K562 (cell line): ENCODE measurements around the gene SPON1. TPM values are rescaled to one million over a fixed set of nuclear protein-coding genes. Genes with fewer than 3 reads are reported as not detected.

Experiments used
- ATAC-seq: fragments of 200-7000 bp; cut with Tn5 transposase; 3 replicates; pipeline ENCODE4 v1.9.1; 2020; ENCODE audit warnings: moderate library complexity
- BruUV-seq: library from RNA; stranded (reverse); fragments of 400-500 nt; replicated peaks from 2 replicates; lab custom pipeline; 2021; lab: Mats Ljungman, UMichigan
- CTCF ChIA-PET: fragments of 300-600 bp; formaldehyde crosslinking; extraction: SDS; loops from one replicate; lab custom pipeline; 2021; ENCODE audit warnings: low intra/inter-chr PET ratio; lab: Yijun Ruan, JAX
- POLR2A ChIA-PET: fragments of 300-600, 350-650 bp; sonication (Branson Sonifier 250); formaldehyde crosslinking; extraction: SDS; loops from one replicate; lab custom pipeline; 2021; ENCODE audit warnings: antibody characterized with exemption, inconsistent platforms; lab: Yijun Ruan, JAX
- DNase-seq, 4 experiments: peaks; one replicate each; pipeline versions ENCODE4 v3.0.0 to v3.0.0-alpha.2; 2011 to 2018; ENCODE audit warnings: low spot score in 3 of 4, mixed read lengths in 3 of 4; ENCODE audit errors: extremely low read depth in 1 of 4
- FAIRE-seq: peaks from 2 replicates; lab custom pipeline; 2011; peaks lifted over from hg19 to GRCh38; lab: Jason Lieb, UNC
- H2AFZ ChIP-seq: 2 replicates; pipeline ENCODE4 v1.6.0; 2011; ENCODE audit warnings: low read depth, low read length, control low read depth, inconsistent platforms
- H3K27ac ChIP-seq: fragments of 200-600 bp; 3 replicates; pipeline ENCODE4 v1.8.0; 2011; ENCODE audit warnings: low read depth, mild to moderate bottlenecking, control low read depth, inconsistent platforms, low read length, moderate library complexity, mixed read lengths; ENCODE audit errors: extremely low read depth
- H3K27me3 ChIP-seq, 2 experiments: fragments of 300-600 bp in 1 of 2; 2 replicates in 1 of 2; 3 replicates in 1 of 2; pipeline versions ENCODE4 v1.6.0 to v1.8.0; 2011; ENCODE audit warnings: inconsistent platforms in 2 of 2, low read length in 2 of 2, mild to moderate bottlenecking in 1 of 2, mixed read lengths in 1 of 2, moderate library complexity in 1 of 2; ENCODE audit not compliant: control insufficient read depth in 2 of 2, insufficient read depth in 2 of 2
- H3K36me3 ChIP-seq: fragments of 300-600 bp; 3 replicates; pipeline ENCODE4 v1.8.0; 2011; ENCODE audit warnings: mild to moderate bottlenecking, low read length, inconsistent platforms; ENCODE audit not compliant: control insufficient read depth, insufficient read depth
- H3K4me1 ChIP-seq, 2 experiments: fragments of 200-600 bp in 1 of 2; replicated peaks in 1 of 2; 2 replicates in 1 of 2; 3 replicates in 1 of 2; pipeline versions ENCODE4 v1.5.1 to v1.8.0; 2011; ENCODE audit warnings: inconsistent platforms in 2 of 2, low read length in 2 of 2, mild to moderate bottlenecking in 1 of 2, mixed read lengths in 1 of 2, moderate library complexity in 1 of 2; ENCODE audit not compliant: control insufficient read depth in 2 of 2, insufficient read depth in 2 of 2
- H3K4me2 ChIP-seq: 2 replicates; pipeline ENCODE4 v1.6.1; 2011; ENCODE audit warnings: low read length, control low read depth, inconsistent platforms, mixed read lengths; ENCODE audit not compliant: insufficient read depth
- H3K4me3 ChIP-seq: fragments of 200-600 bp; sonication (generic), shearing (Covaris generic); 2 replicates; pipeline ENCODE4 v1.5.1; 2016; ENCODE audit warnings: control low read depth, inconsistent platforms
- H3K79me2 ChIP-seq: fragments of 200-600 bp; 3 replicates; pipeline ENCODE4 v1.8.0; 2011; ENCODE audit warnings: low read length, inconsistent platforms; ENCODE audit not compliant: control insufficient read depth, insufficient read depth
- H3K9ac ChIP-seq, 2 experiments: 2 replicates each; pipeline versions ENCODE4 v1.6.0 to v1.6.1; 2011; ENCODE audit warnings: low read depth in 2 of 2, low read length in 2 of 2, control low read depth in 1 of 2, inconsistent platforms in 1 of 2, mild to moderate bottlenecking in 1 of 2, mixed read lengths in 1 of 2; ENCODE audit not compliant: insufficient read depth in 1 of 2
- H3K9me1 ChIP-seq: one replicate; pipeline ENCODE4 v1.6.0; 2011; ENCODE audit warnings: inconsistent platforms, mild to moderate bottlenecking, low read length, moderate library complexity; ENCODE audit not compliant: control insufficient read depth, insufficient read depth
- H3K9me3 ChIP-seq: replicated peaks from 2 replicates; pipeline ENCODE4 v1.5.1; 2011; ENCODE audit warnings: low read depth, low read length, inconsistent platforms; ENCODE audit not compliant: control insufficient read depth, insufficient read depth
- H4K20me1 ChIP-seq: replicated peaks from 2 replicates; pipeline ENCODE4 v1.6.1; 2011; ENCODE audit warnings: low read length, inconsistent platforms, mixed read lengths; ENCODE audit not compliant: control insufficient read depth, insufficient read depth
- HOXB6 ChIP-seq: fragments of 250-450 bp; sonication (Bioruptor Pico); IDR thresholded peaks from 2 replicates; pipeline ENCODE4 v1.5.1; 2022; ENCODE audit warnings: mild to moderate bottlenecking, borderline replicate concordance
- MBD2 ChIP-seq: sonication (generic); IDR thresholded peaks from 2 replicates; pipeline ENCODE4 v1.6.1; 2016; ENCODE audit warnings: low read depth, borderline replicate concordance
- PYGO2 ChIP-seq: fragments of 450-650 bp; IDR thresholded peaks from 2 replicates; pipeline ENCODE4 v1.6.1; 2016; ENCODE audit warnings: mild to moderate bottlenecking, missing genetic modification characterization, moderate library complexity, missing compliant biosample characterization
- SMAD2 ChIP-seq: fragments of 150-350 bp; IDR thresholded peaks from 2 replicates; pipeline ENCODE4 v1.6.1; 2014; ENCODE audit warnings: low read depth, mild to moderate bottlenecking, low read length
- ZBTB17 ChIP-seq: fragments of 450-650 bp; formaldehyde crosslinking; IDR thresholded peaks from 2 replicates; pipeline ENCODE4 v1.4.0; 2020; ENCODE audit warnings: mild to moderate bottlenecking
- ZNF583 ChIP-seq: fragments of 250-450 bp; sonication (Bioruptor Pico); IDR thresholded peaks from 2 replicates; pipeline ENCODE4 v1.4.0; 2020
- ZNF668 ChIP-seq: fragments of 250-450 bp; sonication (Bioruptor Pico); IDR thresholded peaks from 2 replicates; pipeline ENCODE4 v1.8.0; 2022; ENCODE audit warnings: mild to moderate bottlenecking, inconsistent platforms
- WGBS: fragments of 100-300 bp; shearing (Covaris generic); methylation state at CpG from one replicate; pipeline ENCODE4 v1.1.6; 2016; ENCODE audit warnings: low coverage, mixed read lengths; ENCODE audit not compliant: insufficient coverage; ENCODE audit errors: missing lambda C conversion rate; 5-methylcytosine and 5-hydroxymethylcytosine counted together
- in situ Hi-C: fragments of 300-500 bp; cut with MboI; formaldehyde crosslinking; loops from 4 replicates; pipeline ENCODE4 v1.15.0; 2018; ENCODE audit warnings: inconsistent platforms, mixed read lengths
- intact Hi-C: fragments of 100-400 bp; cut with micrococcal nuclease; formaldehyde crosslinking; loops from 2 replicates; pipeline ENCODE4 v1.14.2; 2022
- polyA plus RNA-seq, 8 experiments: library from polyadenylated mRNA; depleted of rRNA in 4 of 8; stranded (reverse) in 5 of 8; unstranded in 3 of 8; fragments of >200 nt; fragmentation: Nextera tagmentation in 2 of 8; fragmentation: Illumina TruSeq in 1 of 8; extraction: Ambion mirVana in 2 of 8; extraction: Trizol in 1 of 8; gene quantifications; 2 replicates each; pipeline versions ENCODE4 v1.2.1 to v1.2.3, GENCODE V29; 2011 to 2014; ENCODE audit warnings: inconsistent platforms in 1 of 8, missing spikeins in 1 of 8
- total RNA-seq, 7 experiments: library from RNA; depleted of rRNA in 6 of 7; stranded (reverse); fragments of >200 nt in 6 of 7; fragmentation: Illumina TruSeq in 2 of 7; extraction: Trizol in 2 of 7; gene quantifications; 2 replicates each; pipeline versions ENCODE4 v1.2.1 to v1.2.3, GENCODE V29; 2011 to 2021; ENCODE audit warnings: low replicate concordance in 1 of 7
- TF ChIP-seq, protein P1 (sequence below): fragments of 200-400 bp; formaldehyde crosslinking; IDR thresholded peaks from 2 replicates; pipeline ENCODE4 v1.6.1; 2017; ENCODE audit warnings: mild to moderate bottlenecking, low read depth, low read length, moderate library complexity
- TF ChIP-seq, protein P2 (sequence below): fragments of 250-450 bp; sonication (Bioruptor Pico); IDR thresholded peaks from 2 replicates; pipeline ENCODE4 v1.8.0; 2021; ENCODE audit warnings: moderate library complexity, mild to moderate bottlenecking, inconsistent platforms

SPON1 gene
- total and polyA plus RNA-seq, 9 of the 15 experiments (the other 6 are each of a cell fraction or from before 2014, with no cell fraction given) = 0.04 to 0.06 TPM; not detected in 7

DNA sequence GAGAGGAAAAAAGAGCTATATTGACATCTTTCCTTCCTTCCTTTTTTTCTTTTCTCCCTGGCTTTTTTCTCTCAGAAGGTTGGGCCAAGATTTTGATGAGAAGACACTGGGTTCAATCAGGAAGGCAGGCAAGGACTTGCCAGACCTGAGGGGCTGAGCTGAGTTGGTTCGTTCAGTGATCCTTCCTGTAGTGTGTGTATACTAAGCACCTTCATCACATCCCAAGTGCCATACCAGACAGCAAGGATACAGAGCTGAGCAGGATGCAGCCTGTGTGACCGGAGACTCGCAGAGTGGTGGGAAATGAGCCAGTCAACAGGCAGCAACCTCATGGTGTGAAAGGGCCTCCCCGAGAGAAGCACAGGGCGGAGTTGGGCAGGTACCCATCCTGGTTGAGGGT, 95.5 kb downstream of the SPON1 start:
- H3K9ac ChIP-seq = peak overlapping the region in 1 of 2 experiments; percentile 24; a peak in 1 of 4 replicates
- no peaks in the 10 kb centered on the region for H3K4me1 ChIP-seq
- H3K27me3 ChIP-seq = peaks cover 0 to 10% of the 10 kb centered on the region in 2 experiments; a peak in 2 of 5 replicates
- H3K4me3 ChIP-seq = no peak overlapping the region
- no peaks in the 10 kb centered on the region for H3K79me2 ChIP-seq
- intact Hi-C loops = no loop called here
- POLR2A ChIA-PET = no interaction called here
- H4K20me1 ChIP-seq = peaks cover 4% of the 10 kb centered on the region; the same call in 1 of the 2 replicates
- no peak overlapping the region for H3K4me2 ChIP-seq
- no peak for ATAC-seq
- TF ChIP-seq PYGO2 (tag) = no peak
- no peak for TF ChIP-seq SMAD2
- TF ChIP-seq, protein P1, sequence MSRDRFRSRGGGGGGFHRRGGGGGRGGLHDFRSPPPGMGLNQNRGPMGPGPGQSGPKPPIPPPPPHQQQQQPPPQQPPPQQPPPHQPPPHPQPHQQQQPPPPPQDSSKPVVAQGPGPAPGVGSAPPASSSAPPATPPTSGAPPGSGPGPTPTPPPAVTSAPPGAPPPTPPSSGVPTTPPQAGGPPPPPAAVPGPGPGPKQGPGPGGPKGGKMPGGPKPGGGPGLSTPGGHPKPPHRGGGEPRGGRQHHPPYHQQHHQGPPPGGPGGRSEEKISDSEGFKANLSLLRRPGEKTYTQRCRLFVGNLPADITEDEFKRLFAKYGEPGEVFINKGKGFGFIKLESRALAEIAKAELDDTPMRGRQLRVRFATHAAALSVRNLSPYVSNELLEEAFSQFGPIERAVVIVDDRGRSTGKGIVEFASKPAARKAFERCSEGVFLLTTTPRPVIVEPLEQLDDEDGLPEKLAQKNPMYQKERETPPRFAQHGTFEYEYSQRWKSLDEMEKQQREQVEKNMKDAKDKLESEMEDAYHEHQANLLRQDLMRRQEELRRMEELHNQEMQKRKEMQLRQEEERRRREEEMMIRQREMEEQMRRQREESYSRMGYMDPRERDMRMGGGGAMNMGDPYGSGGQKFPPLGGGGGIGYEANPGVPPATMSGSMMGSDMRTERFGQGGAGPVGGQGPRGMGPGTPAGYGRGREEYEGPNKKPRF = no peak
- TF ChIP-seq ZNF668 = no peak
- TF ChIP-seq HOXB6 (CRISPR knock-in tag) = no peak
- no peak for TF ChIP-seq ZBTB17 (CRISPR knock-in tag)
- TF ChIP-seq, protein P2, sequence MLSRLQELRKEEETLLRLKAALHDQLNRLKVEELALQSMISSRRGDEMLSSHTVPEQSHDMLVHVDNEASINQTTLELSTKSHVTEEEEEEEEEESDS = no peak
- no peak for TF ChIP-seq MBD2
- no peak for TF ChIP-seq ZNF583 (CRISPR knock-in tag)
- no peak overlapping the region for H3K27ac ChIP-seq
- in situ Hi-C loops = no loop called here
- H3K9me3 ChIP-seq = no peaks in the 10 kb centered on the region
- no peak for DNase-seq
- H2AFZ ChIP-seq = no peak overlapping the region
- CTCF ChIA-PET = no interaction called here
- 2% methylated on average over 5 of the region's 5 CpGs for WGBS
- no peaks in the 10 kb centered on the region for H3K36me3 ChIP-seq
- no peak for FAIRE-seq
- BruUV-seq = no TSS peak
- H3K9me1 ChIP-seq = no peaks in the 10 kb centered on the region
